Liver (tissue), 9 donors: ENCODE measurements around the gene STK17B. TPM values are rescaled to one million over a fixed set of nuclear protein-coding genes. Genes with fewer than 3 reads are reported as not detected.

Source experiments
- DNase-seq: peaks from one replicate; pipeline ENCODE4 v3.0.0-alpha.2; 2017; ENCODE audit warnings: low spot score
- H3K27ac ChIP-seq, 2 donors: one replicate each; pipeline ENCODE4 v1.7.0; 2013; ENCODE audit warnings: inconsistent platforms in 2 of 2, low read length in 2 of 2, control low read depth in 1 of 2, low read depth in 1 of 2, mild to moderate bottlenecking in 1 of 2
- H3K27me3 ChIP-seq, 4 donors: one replicate each; pipeline versions ENCODE4 v1.6.1 to v1.7.0; 2013; ENCODE audit warnings: low read length in 3 of 4, inconsistent platforms in 1 of 4, mild to moderate bottlenecking in 1 of 4, moderate library complexity in 1 of 4; ENCODE audit not compliant: control insufficient read depth in 4 of 4, insufficient read depth in 4 of 4
- H3K36me3 ChIP-seq, 4 donors: one replicate each; pipeline versions ENCODE4 v1.6.1 to v1.7.0; 2013; ENCODE audit warnings: low read length in 3 of 4, mild to moderate bottlenecking in 3 of 4, low read depth in 1 of 4, moderate library complexity in 1 of 4; ENCODE audit not compliant: control insufficient read depth in 4 of 4, insufficient read depth in 3 of 4
- H3K4me1 ChIP-seq, 4 donors: one replicate each; pipeline versions ENCODE4 v1.6.1 to v1.7.0; 2013; ENCODE audit warnings: low read length in 3 of 4, mild to moderate bottlenecking in 3 of 4, moderate library complexity in 1 of 4; ENCODE audit not compliant: control insufficient read depth in 4 of 4, insufficient read depth in 4 of 4
- H3K4me3 ChIP-seq, 3 donors: one replicate each; pipeline versions ENCODE4 v1.6.1 to v1.7.0; 2013; ENCODE audit warnings: low read length in 3 of 3, control low read depth in 1 of 3, low read depth in 1 of 3, mild to moderate bottlenecking in 1 of 3
- H3K9ac ChIP-seq, 2 donors: one replicate each; pipeline ENCODE4 v1.7.0; 2013; ENCODE audit warnings: low read length in 2 of 2, mild to moderate bottlenecking in 2 of 2, moderate library complexity in 2 of 2, control low read depth in 1 of 2, low read depth in 1 of 2
- H3K9me3 ChIP-seq, 4 donors: one replicate each; pipeline versions ENCODE4 v1.6.1 to v1.7.0; 2013; ENCODE audit warnings: low read length in 3 of 4; ENCODE audit not compliant: control insufficient read depth in 4 of 4
- CTCF ChIP-seq: fragments of 150-350 bp; IDR thresholded peaks from 2 replicates; pipeline ENCODE4 v1.5.1; 2017; ENCODE audit warnings: improper control_type of control experiment, low read depth, low read length; ENCODE audit not compliant: missing input control
- EGR1 ChIP-seq, 2 donors: IDR thresholded peaks; 2 replicates each; pipeline ENCODE4 v1.6.1; 2016 to 2018; ENCODE audit warnings: antibody characterized with exemption in 2 of 2, low read depth in 2 of 2
- FOXA1 ChIP-seq: IDR thresholded peaks from 2 replicates; pipeline ENCODE4 v1.6.1; 2016; ENCODE audit warnings: antibody characterized with exemption
- FOXA2 ChIP-seq: IDR thresholded peaks from 2 replicates; pipeline ENCODE4 v1.6.1; 2016; ENCODE audit warnings: antibody characterized with exemption
- GABPA ChIP-seq, 2 donors: IDR thresholded peaks in 1 of 2; conservative IDR thresholded peaks in 1 of 2; 2 replicates each; pipeline ENCODE4 v1.6.1; 2016; ENCODE audit warnings: antibody characterized with exemption in 2 of 2, mild to moderate bottlenecking in 1 of 2, moderate library complexity in 1 of 2
- HNF4A ChIP-seq, 2 donors: conservative IDR thresholded peaks; 2 replicates each; pipeline ENCODE4 v1.6.1; 2016; ENCODE audit warnings: antibody characterized with exemption in 2 of 2, mild to moderate bottlenecking in 2 of 2
- HNF4G ChIP-seq: IDR thresholded peaks from 2 replicates; pipeline ENCODE4 v1.6.1; 2016; ENCODE audit warnings: antibody characterized with exemption
- JUND ChIP-seq, 2 donors: IDR thresholded peaks; 2 replicates each; pipeline ENCODE4 v1.6.1; 2016; ENCODE audit warnings: antibody characterized with exemption in 2 of 2
- NR2F2 ChIP-seq: IDR thresholded peaks from 2 replicates; pipeline ENCODE4 v1.6.1; 2016; ENCODE audit warnings: antibody characterized with exemption
- RAD21 ChIP-seq, 2 donors: IDR thresholded peaks; 2 replicates each; pipeline ENCODE4 v1.6.1; 2016; ENCODE audit warnings: antibody characterized with exemption in 2 of 2, mild to moderate bottlenecking in 2 of 2
- REST ChIP-seq: IDR thresholded peaks from 2 replicates; pipeline ENCODE4 v1.6.1; 2016; ENCODE audit warnings: antibody characterized with exemption, mild to moderate bottlenecking
- RXRA ChIP-seq, 2 donors: IDR thresholded peaks; 2 replicates each; pipeline ENCODE4 v1.6.1; 2017 to 2018; ENCODE audit warnings: antibody characterized with exemption in 2 of 2, mild to moderate bottlenecking in 1 of 2
- SP1 ChIP-seq: IDR thresholded peaks from 2 replicates; pipeline ENCODE4 v1.6.1; 2018; ENCODE audit warnings: antibody characterized with exemption, mild to moderate bottlenecking
- TAF1 ChIP-seq: conservative IDR thresholded peaks from 2 replicates; pipeline ENCODE4 v1.6.1; 2016; ENCODE audit warnings: antibody characterized with exemption, mild to moderate bottlenecking
- YY1 ChIP-seq: IDR thresholded peaks from 2 replicates; pipeline ENCODE4 v1.6.1; 2016; ENCODE audit warnings: antibody characterized with exemption, mild to moderate bottlenecking
- ZBTB33 ChIP-seq: IDR thresholded peaks from 2 replicates; pipeline ENCODE4 v1.6.1; 2016; ENCODE audit warnings: antibody characterized with exemption
- WGBS: extraction: QIAGEN DNeasy Blood & Tissue Kit; methylation state at CpG from one replicate; pipeline ENCODE4 v1.1.7; 2013; 5-methylcytosine and 5-hydroxymethylcytosine counted together
- polyA plus RNA-seq, 2 donors: library from polyadenylated mRNA; stranded (reverse) in 1 of 2; unstranded in 1 of 2; fragments of 200-250 nt in 1 of 2; fragments of >200 nt in 1 of 2; fragmentation: Nextera tagmentation in 1 of 2; extraction: Ambion mirVana in 1 of 2; gene quantifications; one replicate each; pipeline versions ENCODE4 v1.2.1 to v1.2.3, GENCODE V29; 2013 to 2015
- total RNA-seq, 2 donors: library from RNA; depleted of rRNA; stranded (reverse); fragments of >200 nt; gene quantifications; one replicate each; pipeline ENCODE4 v1.2.3, GENCODE V29; 2014
- TF ChIP-seq, protein P1 (sequence below): IDR thresholded peaks from 2 replicates; pipeline ENCODE4 v1.6.1; 2016; ENCODE audit warnings: antibody characterized with exemption
- TF ChIP-seq, protein P2 (sequence below): IDR thresholded peaks from 2 replicates; pipeline ENCODE4 v1.6.1; 2016; ENCODE audit warnings: antibody characterized with exemption
- donor health status: healthy.
- donor health status: healthy.
- donor health status: healthy.
- donor health status: healthy.
- donor health status: healthy.

STK17B gene
- total and polyA plus RNA-seq, 4 donors: 1.0 to 21.8 (median 4.6) TPM

GRCh38 chr2:196195302-196195701 is 23.9 kb upstream of the STK17B start:
- H3K4me3 ChIP-seq: no peak overlapping the region
- no peak overlapping the region for H3K9ac ChIP-seq
- H3K4me1 ChIP-seq: no peaks in the 10 kb centered on the region
- no peak for DNase-seq
- no peaks in the 10 kb centered on the region for H3K27me3 ChIP-seq
- WGBS: 74% methylated on average over 5 of the region's 5 CpGs
- TF ChIP-seq FOXA2 (no peak), SP1 (no peak), YY1 (no peak), GABPA (IDR thresholded peaks at IDR 0.05 in 1 of 2, conservative IDR thresholded peaks at IDR 0.05 in 1 of 2) (no peak), RXRA (IDR thresholded peaks at IDR 0.05) (no peak), EGR1 (IDR thresholded peaks at IDR 0.05; ENCODE audit: low read depth in 2 of 2) (no peak), FOXA1 (no peak), JUND (IDR thresholded peaks at IDR 0.05) (no peak), HNF4G (no peak), CTCF (no peak), ZBTB33 (no peak), HNF4A (conservative IDR thresholded peaks at IDR 0.05) (no peak)
- TF ChIP-seq, protein P1, sequence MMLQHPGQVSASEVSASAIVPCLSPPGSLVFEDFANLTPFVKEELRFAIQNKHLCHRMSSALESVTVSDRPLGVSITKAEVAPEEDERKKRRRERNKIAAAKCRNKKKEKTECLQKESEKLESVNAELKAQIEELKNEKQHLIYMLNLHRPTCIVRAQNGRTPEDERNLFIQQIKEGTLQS: no peak
- TF ChIP-seq, protein P2, sequence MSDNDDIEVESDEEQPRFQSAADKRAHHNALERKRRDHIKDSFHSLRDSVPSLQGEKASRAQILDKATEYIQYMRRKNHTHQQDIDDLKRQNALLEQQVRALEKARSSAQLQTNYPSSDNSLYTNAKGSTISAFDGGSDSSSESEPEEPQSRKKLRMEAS: no peak
- no peaks in the 10 kb centered on the region for H3K36me3 ChIP-seq
- H3K27ac ChIP-seq: no peak overlapping the region
- H3K9me3 ChIP-seq: no peaks in the 10 kb centered on the region

DNA sequence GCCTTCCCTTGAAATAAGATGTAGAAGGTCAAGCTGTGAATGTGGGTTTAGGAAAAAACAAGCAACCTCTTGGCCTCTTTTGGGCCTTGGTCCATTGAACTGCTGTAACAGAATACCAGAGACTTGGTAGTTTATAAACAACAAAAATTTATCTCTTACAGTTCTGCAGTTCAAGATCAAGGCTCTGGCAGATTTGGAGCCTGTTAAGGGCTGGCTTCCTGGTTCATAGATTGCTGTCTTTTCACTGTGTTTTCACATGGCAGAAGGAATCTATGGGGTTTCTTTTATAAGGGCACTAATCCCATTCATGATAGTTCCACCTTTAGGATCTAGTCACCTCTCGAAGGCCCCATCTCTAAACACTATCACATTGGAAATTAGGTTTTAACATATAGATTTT is 20.2 kb upstream of the STK17B start:
- Histone ChIP-seq H3K9me3 (no peaks in the 10 kb centered on the region), H3K4me3 (no peak overlapping the region), H3K9ac (no peak overlapping the region), H3K4me1 (no peaks in the 10 kb centered on the region), H3K27ac (no peak overlapping the region), H3K36me3 (no peaks in the 10 kb centered on the region), H3K27me3 (no peaks in the 10 kb centered on the region)
- TF ChIP-seq CTCF (no peak), RAD21 (IDR thresholded peaks at IDR 0.05) (no peak), HNF4A (conservative IDR thresholded peaks at IDR 0.05) (no peak), TAF1 (no peak), HNF4G (no peak), GABPA (IDR thresholded peaks at IDR 0.05 in 1 of 2, conservative IDR thresholded peaks at IDR 0.05 in 1 of 2) (no peak), ZBTB33 (no peak), YY1 (no peak), SP1 (no peak), RXRA (IDR thresholded peaks at IDR 0.05) (no peak), REST (no peak), EGR1 (IDR thresholded peaks at IDR 0.05; ENCODE audit: low read depth in 2 of 2) (no peak), NR2F2 (no peak), FOXA1 (no peak)
- TF ChIP-seq, protein P2: no peak
- TF ChIP-seq, protein P1: no peak
- no peak for DNase-seq
- WGBS: 96% methylated on average over 1 of the region's 1 CpG
